ENCODE data around the gene CEP295NL.
"Not testable (repeated sequence)": the region's sequence is repeated elsewhere in the genome, so short reads cannot be mapped to it uniquely, and the experiment has no call there.

CEP295NL gene, protein sequence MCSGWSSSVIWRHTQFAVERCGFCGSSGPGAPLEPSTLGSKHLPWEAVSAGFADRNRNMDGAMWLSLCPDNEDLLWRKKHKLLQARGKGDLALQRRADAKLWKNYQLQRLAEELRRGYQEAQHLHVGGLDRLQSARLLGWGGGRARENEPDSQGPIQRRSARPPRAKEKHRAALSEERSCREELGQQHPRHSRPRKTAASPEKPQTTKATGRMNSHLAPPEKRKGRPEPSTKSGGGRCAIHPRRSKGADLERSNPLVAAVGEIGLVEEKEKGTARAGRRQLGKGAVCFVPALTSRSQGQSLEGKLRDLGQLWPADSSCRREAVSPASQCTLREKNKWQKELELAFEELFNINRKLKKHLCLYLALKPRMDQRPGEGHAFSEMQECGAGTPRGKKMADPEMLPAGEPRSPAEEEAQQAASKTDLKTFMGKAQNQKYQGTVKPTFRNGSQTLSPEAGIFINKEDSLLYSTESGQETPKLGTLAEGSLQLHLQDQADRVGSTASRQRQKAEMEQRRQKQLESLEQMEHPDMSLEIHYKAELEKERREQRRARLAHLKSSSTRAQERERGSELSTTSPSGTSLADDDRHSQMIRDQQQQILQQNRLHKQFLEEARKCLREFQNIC

DNA sequence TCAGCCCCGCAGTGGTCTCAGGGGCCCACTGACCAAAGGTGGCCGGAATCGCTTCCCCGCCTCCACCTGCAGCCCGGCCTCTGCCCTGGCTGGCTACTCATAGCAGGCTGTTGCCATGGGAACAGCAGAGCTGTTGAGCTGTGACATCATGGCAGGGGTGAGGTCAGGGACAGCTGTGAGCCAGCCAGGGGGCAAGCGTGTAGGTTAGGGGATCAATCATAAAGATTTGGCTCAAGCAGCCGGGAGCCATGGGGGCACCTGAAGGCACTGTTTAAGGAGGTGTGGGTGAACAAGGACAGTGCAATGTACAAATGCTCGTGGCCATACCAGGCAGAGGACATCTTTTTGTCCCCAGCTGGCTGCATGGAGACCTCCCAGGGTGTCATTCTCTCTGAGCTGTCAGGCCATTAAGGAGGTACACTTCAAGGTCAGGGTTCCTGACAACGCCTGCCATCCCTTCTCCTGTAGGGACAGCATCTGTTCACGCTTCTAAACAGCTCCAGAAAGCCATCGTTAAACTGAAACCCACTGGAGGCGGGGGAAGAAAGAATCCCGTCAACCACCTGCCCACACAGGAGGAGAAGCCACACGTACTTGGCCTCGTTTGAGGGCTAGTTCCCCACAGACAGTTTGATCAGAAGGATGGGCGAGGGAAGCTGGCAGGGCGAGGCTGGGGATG lies at the start of gene CEP295NL:
TSS of gene CEP295NL (minus strand) at position 101 of the 679 bp plus-strand sequence. CDS start 1,373 bp downstream, outside the sequence.
- peaks cover 6% of the 10 kb centered on the region; the same call in 1 of the 2 replicates for H3K36me3 ChIP-seq (ENCODE audit: insufficient read depth, low read length)

DNA sequence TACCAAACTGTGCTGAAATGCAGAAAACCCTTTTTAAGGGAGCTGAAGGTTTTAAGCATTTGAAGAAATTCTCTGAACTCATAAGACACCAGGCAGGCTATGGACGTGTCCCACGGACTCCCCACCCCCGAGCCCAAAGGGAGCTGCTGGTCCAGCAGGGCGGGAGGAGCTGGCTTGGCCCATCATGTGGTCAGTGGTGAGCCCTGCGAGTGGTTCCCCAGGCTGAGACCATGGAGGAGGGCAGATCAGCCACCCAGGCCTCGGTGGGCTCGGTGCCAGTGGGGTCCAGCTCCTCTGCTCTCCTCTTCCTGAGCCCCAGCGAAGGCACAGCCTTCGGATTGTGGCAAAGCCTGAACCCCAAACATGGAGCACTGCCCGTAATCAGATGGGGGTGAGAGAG lies 49.7 kb upstream of the CEP295NL start:
- Histone ChIP-seq H3K27ac (no peak overlapping the region), H3K9ac (ENCODE audit: insufficient read length) (no peak overlapping the region), H3K4me3 (no peak overlapping the region), H3K9me3 (ENCODE audit: low read depth, low read length) (no peaks in the 10 kb centered on the region), H3K36me3 (ENCODE audit: insufficient read depth, low read length) (no peaks in the 10 kb centered on the region)
- TF ChIP-seq FOXP2 (optimal IDR thresholded peaks at IDR 0.05; ENCODE audit: control extremely low read depth, extremely low read length, insufficient read depth) (no peak), EZH2 (IDR thresholded peaks at IDR 0.05) (no peak), POLR2AphosphoS5 (IDR thresholded peaks at IDR 0.05; ENCODE audit: borderline replicate concordance, low read depth, low read length) (no peak)
- DNase-seq (ENCODE audit: low read depth, low spot score), result no peak

More for the DNA sequence above, at the start of gene CEP295NL:
- Histone ChIP-seq H3K9me3 (ENCODE audit: low read depth, low read length) (no peaks in the 10 kb centered on the region), H3K9ac (ENCODE audit: insufficient read length) (no peak within 1 kb of the TSS), H3K4me3 (no peak within 1 kb of the TSS), H3K27ac (no peak within 1 kb of the TSS)
- no peak for DNase-seq (ENCODE audit: low read depth, low spot score)
- TF ChIP-seq POLR2AphosphoS5 (IDR thresholded peaks at IDR 0.05; ENCODE audit: borderline replicate concordance, low read depth, low read length), result no peak
- TF ChIP-seq FOXP2 (optimal IDR thresholded peaks at IDR 0.05; ENCODE audit: control extremely low read depth, extremely low read length, insufficient read depth), result no peak
- no peak for TF ChIP-seq EZH2 (IDR thresholded peaks at IDR 0.05)

DNA sequence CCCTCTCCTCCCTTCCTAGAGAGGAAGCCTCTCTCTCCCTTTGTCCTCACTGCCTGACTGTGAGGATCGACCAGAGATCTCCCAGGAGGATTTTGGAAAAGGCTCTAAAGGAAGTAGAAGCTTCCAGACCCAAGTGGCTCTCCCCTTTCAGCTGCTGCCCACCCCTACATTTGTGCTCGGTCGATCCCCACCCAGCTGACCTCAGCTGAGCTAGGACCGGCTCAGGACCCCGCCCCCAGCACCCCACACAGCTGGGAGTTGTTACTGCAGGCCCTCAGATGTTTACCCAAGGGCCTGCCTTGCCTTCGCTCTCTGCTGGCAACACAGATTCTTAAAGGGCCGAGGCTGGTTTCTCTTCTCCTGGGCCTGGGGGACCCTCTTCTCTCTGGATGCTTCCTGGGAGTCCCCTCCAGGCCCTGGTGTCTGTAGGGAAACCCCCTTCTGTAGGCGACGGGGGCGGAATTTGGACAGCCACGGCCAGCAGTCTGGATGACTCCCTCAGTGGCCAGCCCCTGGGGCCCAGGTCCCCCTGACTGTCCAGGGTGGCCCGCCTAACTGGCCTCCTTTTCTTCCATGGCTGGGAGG lies 49.1 kb upstream of the CEP295NL start:
- Histone ChIP-seq H3K27ac (no peak overlapping the region), H3K9ac (ENCODE audit: insufficient read length) (no peak overlapping the region), H3K4me3 (no peak overlapping the region), H3K36me3 (ENCODE audit: insufficient read depth, low read length) (no peaks in the 10 kb centered on the region), H3K9me3 (ENCODE audit: low read depth, low read length) (no peaks in the 10 kb centered on the region)
- no peak for DNase-seq (ENCODE audit: low read depth, low spot score)
- no peak for TF ChIP-seq POLR2AphosphoS5 (IDR thresholded peaks at IDR 0.05; ENCODE audit: borderline replicate concordance, low read depth, low read length)
- TF ChIP-seq EZH2 (IDR thresholded peaks at IDR 0.05), result no peak
- TF ChIP-seq FOXP2 (optimal IDR thresholded peaks at IDR 0.05; ENCODE audit: control extremely low read depth, extremely low read length, insufficient read depth), result no peak

DNA sequence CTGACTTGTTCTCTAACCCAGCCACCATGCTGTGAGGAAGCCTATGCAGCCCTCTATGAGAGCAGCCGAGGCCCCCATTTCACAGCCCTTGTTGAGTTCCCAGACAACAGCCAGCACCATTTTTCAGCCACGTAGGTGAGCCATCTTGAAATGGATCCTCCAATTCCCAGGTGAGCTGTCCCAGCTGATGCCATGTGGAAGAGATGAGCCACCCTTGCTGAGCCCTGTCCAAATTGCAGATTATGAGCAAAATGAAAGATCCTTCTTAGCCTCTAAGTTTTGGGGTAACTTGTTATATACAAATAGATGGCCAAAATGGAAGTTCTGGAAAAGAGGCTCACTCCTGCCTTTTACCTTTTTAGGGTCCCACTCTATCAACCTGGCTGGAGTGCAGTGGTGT lies 47.9 kb upstream of the CEP295NL start:
- DNase-seq (ENCODE audit: low read depth, low spot score), result no peak
- no peak overlapping the region for H3K9ac ChIP-seq (ENCODE audit: insufficient read length)
- no peak overlapping the region for H3K4me3 ChIP-seq
- H3K27ac ChIP-seq, result no peak overlapping the region
- TF ChIP-seq EZH2 (IDR thresholded peaks at IDR 0.05), result no peak
- TF ChIP-seq FOXP2 (optimal IDR thresholded peaks at IDR 0.05; ENCODE audit: control extremely low read depth, extremely low read length, insufficient read depth), result no peak
- TF ChIP-seq POLR2AphosphoS5 (IDR thresholded peaks at IDR 0.05; ENCODE audit: borderline replicate concordance, low read depth, low read length), result no peak
- no peaks in the 10 kb centered on the region for H3K36me3 ChIP-seq (ENCODE audit: insufficient read depth, low read length)
- H3K9me3 ChIP-seq (ENCODE audit: low read depth, low read length), result no peaks in the 10 kb centered on the region

DNA sequence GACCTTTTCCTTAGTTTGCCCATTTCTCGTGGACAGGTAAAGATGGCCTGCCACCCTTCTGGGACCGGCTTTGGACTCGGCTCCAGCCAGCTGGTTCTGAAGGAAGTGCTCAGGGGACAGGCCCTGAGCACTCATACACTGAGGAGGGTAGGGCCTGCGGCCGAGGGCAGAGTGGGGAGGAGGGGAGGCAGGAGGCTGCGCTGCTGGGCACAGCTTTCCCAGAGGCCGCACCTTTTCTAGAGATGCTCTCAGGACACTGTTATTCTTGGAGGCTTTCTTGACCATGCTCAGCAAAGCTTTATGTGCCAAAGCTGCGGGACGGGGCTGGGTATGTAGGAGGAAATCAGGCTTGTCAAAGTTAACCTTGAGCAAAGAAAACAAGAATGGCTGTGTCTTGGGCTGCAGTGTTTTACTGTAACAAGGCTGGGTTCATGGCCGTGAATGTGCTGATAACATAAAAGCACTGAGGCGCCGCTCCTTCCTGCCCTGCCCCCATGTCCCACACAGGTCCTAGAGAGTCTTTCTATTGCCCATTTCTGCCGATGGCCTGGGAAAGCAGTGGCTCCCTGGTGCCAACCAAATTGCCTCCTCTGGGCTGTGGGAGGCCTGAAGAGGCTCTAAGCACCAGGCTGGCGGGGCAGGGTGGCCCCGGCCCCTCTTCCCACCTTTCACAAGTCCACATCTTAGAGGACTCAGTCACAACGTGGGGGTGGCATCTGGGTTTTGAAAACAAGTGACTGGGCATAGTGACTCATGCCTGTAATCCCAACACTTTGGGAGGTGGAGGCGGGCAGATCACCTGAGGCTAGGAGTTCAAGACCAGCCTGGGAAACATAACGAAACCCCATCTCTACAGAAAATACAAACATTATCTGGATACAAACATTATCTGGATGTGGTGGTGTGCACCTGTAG lies 44.5 kb upstream of the CEP295NL start:
- Histone ChIP-seq H3K27ac (no peak overlapping the region), H3K9me3 (ENCODE audit: low read depth, low read length) (no peaks in the 10 kb centered on the region), H3K4me3 (no peak overlapping the region), H3K36me3 (ENCODE audit: insufficient read depth, low read length) (no peaks in the 10 kb centered on the region), H3K9ac (ENCODE audit: insufficient read length) (no peak overlapping the region)
- no peak for DNase-seq (ENCODE audit: low read depth, low spot score)
- TF ChIP-seq EZH2 (IDR thresholded peaks at IDR 0.05) (no peak), FOXP2 (optimal IDR thresholded peaks at IDR 0.05; ENCODE audit: control extremely low read depth, extremely low read length, insufficient read depth) (no peak), POLR2AphosphoS5 (IDR thresholded peaks at IDR 0.05; ENCODE audit: borderline replicate concordance, low read depth, low read length) (no peak)

DNA sequence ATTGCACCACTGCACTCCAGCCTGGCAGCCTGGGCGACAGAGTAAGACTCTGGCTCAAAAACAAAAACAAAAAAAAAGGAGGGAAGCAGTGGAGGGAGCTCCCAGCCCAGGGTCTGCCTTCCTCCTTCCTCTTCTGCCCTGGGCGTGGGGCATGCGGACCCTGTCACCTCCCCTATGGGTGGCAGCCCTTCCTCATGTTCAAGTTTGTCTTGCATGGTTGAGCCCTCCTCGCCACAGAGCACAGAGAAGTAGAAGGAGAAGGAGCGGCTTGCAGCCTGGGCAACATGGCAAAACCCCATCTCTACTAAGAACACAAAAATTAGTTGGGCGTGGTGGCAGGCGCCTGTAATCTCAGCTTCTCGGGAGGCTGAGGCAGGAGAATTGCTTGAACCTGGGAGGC lies 43.6 kb upstream of the CEP295NL start:
- H3K36me3 ChIP-seq (ENCODE audit: insufficient read depth, low read length), result no peaks in the 10 kb centered on the region
- DNase-seq (ENCODE audit: low read depth, low spot score), result no peak
- no peak for TF ChIP-seq FOXP2 (optimal IDR thresholded peaks at IDR 0.05; ENCODE audit: control extremely low read depth, extremely low read length, insufficient read depth)
- TF ChIP-seq EZH2 (IDR thresholded peaks at IDR 0.05), result no peak
- no peak for TF ChIP-seq POLR2AphosphoS5 (IDR thresholded peaks at IDR 0.05; ENCODE audit: borderline replicate concordance, low read depth, low read length)
- H3K9me3 ChIP-seq (ENCODE audit: low read depth, low read length), result no peaks in the 10 kb centered on the region
- H3K4me3 ChIP-seq, result no peak overlapping the region
- no peak overlapping the region for H3K27ac ChIP-seq
- H3K9ac ChIP-seq (ENCODE audit: insufficient read length), result no peak overlapping the region

DNA sequence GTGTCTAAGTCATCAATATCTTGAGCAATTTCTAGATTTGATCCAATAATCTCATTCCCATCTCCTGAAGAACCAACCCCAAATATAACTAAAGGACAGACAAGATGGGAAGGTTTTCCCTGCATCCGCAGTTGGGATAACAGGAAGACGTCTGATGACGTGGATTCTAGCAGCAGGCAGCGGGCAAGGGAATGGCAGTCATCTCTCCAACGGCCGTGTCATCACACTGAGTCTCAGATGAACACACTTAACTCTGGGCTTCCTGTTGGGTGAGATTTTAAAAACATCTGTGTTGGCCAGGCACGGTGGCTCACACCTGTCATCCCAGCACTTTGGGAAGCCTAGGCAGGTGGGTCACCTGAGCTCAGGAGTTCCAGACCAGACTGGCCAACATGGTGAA lies 43.1 kb upstream of the CEP295NL start:
- no peak overlapping the region for H3K27ac ChIP-seq
- H3K9ac ChIP-seq (ENCODE audit: insufficient read length), result no peak overlapping the region
- H3K36me3 ChIP-seq (ENCODE audit: insufficient read depth, low read length), result no peaks in the 10 kb centered on the region
- TF ChIP-seq EZH2 (IDR thresholded peaks at IDR 0.05), result no peak
- TF ChIP-seq POLR2AphosphoS5 (IDR thresholded peaks at IDR 0.05; ENCODE audit: borderline replicate concordance, low read depth, low read length), result no peak
- no peak for TF ChIP-seq FOXP2 (optimal IDR thresholded peaks at IDR 0.05; ENCODE audit: control extremely low read depth, extremely low read length, insufficient read depth)
- DNase-seq (ENCODE audit: low read depth, low spot score), result no peak
- H3K9me3 ChIP-seq (ENCODE audit: low read depth, low read length), result no peaks in the 10 kb centered on the region
- no peak overlapping the region for H3K4me3 ChIP-seq

DNA sequence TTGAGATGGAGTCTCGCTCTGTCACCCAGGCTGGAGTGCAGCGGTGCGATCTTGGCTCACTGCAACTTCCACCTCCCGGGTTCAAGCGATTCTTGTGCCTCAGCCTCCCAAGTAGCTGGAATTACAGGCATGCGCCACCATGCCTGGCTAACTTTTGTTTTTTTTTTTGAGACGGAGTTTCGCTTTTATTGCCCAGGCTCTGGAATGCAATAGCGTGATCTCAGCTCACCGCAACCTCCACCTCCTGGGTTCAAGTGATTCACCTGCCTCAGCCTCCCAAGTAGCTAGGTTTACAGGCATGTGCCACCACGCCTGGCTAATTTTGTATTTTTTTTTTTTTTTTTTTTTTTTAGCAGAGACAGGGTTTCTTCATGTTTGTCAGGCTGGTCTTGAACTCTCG lies 42.5 kb upstream of the CEP295NL start:
- not testable (repeated sequence) for H3K4me3 ChIP-seq; H3K36me3 ChIP-seq (ENCODE audit: insufficient read depth, low read length); H3K27ac ChIP-seq; DNase-seq (ENCODE audit: low read depth, low spot score); H3K9ac ChIP-seq (ENCODE audit: insufficient read length); H3K9me3 ChIP-seq (ENCODE audit: low read depth, low read length)

Measured in SK-N-MC (cell line).